ENCODE data around the gene BARD1. TPM values are rescaled to one million over a fixed set of nuclear protein-coding genes. Genes with fewer than 3 reads are reported as not detected.

The BARD1 gene
- total RNA-seq, 2 donors from 2014 or later = 22.7 to 35.9 TPM

DNA sequence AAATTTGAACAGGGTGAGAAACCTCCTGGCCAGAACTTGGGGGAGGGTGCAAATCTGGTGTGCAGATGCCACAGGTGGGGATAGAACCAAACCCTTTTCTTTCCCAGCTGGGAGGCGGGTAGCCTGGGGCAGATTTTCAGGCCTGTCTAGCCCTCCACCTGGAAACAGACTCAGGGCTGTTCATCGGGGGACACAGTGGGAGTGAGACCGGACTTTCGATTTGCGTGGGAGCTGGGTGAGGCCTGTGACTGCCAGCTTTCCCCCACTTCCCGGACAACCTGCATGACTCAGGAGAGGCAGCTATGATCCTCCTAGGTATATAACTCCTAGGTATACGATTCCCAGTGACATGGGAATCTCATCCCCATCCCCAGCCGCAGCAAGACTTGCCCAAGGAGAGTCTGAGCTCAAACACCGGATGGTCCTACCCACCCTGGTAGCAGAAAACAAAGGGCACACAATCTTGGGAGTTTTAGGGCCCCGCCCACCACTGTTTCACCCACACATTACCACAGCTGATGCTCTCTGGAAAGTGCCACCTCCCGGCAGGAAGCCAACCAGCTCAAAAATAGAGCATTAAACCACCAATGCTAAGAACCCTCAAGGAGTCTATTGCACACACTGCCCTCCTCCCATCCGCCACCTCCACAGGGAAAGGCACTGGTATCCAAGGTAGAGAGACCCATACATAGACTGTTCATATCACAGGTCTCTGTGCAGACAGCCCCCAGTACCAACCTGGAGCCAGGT lies 92.5 kb downstream of the BARD1 start:
- peaks cover 22% of the 10 kb centered on the region for H3K9me3 Mint-ChIP-seq
- Histone ChIP-seq H3K27ac (ENCODE audit: low read depth, low read length) (no peak overlapping the region), H3K9ac (ENCODE audit: extremely low read depth, low read length, poor library complexity, severe bottlenecking) (no peak overlapping the region), H3K4me1 (ENCODE audit: control insufficient read depth, insufficient read depth, low read length) (no peaks in the 10 kb centered on the region), H3K36me3 (ENCODE audit: control insufficient read depth, insufficient read depth, low read length) (peaks cover 13% of the 10 kb centered on the region), H3K9me3 (ENCODE audit: control insufficient read depth, low read length) (peaks cover 12% of the 10 kb centered on the region), H3K27me3 (ENCODE audit: control insufficient read depth, insufficient read depth, low read length, poor library complexity, severe bottlenecking) (no peaks in the 10 kb centered on the region), H3K4me3 (ENCODE audit: low read length) (no peak overlapping the region)
- no peak overlapping the region for H3K27ac Mint-ChIP-seq
- H3K27me3 Mint-ChIP-seq (ENCODE audit: insufficient read depth) = no peaks in the 10 kb centered on the region
- WGBS, 2 experiments (ENCODE audit: insufficient coverage in 1 of 2, insufficient read length in 1 of 2) = 95 to 97% methylated on average over 4 to 12 of the region's 12 CpGs
- H3K4me3 Mint-ChIP-seq = no peak overlapping the region
- TF ChIP-seq, protein P1, sequence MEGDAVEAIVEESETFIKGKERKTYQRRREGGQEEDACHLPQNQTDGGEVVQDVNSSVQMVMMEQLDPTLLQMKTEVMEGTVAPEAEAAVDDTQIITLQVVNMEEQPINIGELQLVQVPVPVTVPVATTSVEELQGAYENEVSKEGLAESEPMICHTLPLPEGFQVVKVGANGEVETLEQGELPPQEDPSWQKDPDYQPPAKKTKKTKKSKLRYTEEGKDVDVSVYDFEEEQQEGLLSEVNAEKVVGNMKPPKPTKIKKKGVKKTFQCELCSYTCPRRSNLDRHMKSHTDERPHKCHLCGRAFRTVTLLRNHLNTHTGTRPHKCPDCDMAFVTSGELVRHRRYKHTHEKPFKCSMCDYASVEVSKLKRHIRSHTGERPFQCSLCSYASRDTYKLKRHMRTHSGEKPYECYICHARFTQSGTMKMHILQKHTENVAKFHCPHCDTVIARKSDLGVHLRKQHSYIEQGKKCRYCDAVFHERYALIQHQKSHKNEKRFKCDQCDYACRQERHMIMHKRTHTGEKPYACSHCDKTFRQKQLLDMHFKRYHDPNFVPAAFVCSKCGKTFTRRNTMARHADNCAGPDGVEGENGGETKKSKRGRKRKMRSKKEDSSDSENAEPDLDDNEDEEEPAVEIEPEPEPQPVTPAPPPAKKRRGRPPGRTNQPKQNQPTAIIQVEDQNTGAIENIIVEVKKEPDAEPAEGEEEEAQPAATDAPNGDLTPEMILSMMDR (conservative IDR thresholded peaks at IDR 0.05) = no peak
- DNase-seq = no peak
- H3K36me3 Mint-ChIP-seq (ENCODE audit: low read depth) = peaks cover 39% of the 10 kb centered on the region
- H3K4me1 Mint-ChIP-seq = peaks cover 4% of the 10 kb centered on the region

DNA sequence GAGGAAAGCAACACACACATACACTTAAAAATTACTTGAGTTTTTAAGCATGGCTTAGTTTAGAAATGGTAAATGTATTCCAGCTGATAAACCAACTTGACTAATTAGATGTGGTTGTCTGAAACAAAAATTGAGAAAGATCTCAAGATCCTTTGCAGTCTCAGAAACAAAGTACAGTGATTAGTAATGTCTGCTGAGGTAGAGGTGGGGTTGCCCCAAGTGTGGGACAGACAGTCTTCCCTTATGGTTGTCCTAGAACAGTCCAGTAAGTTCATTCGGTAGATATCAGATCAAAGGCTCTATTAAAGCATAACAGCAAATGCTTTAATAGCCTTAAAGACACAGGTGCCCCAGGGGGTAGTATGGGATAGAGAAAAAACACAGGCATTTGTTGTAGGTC lies 94.5 kb downstream of the BARD1 start:
- H3K4me1 Mint-ChIP-seq = peaks cover 4% of the 10 kb centered on the region
- H3K4me3 Mint-ChIP-seq = no peak overlapping the region
- WGBS, 2 experiments (ENCODE audit: insufficient coverage in 1 of 2, insufficient read length in 1 of 2) = 0% methylated on average over 1 of the region's 1 CpG; no CpG with 5 or more reads in 1 of the 2 experiments
- no peaks in the 10 kb centered on the region for H3K27me3 ChIP-seq (ENCODE audit: control insufficient read depth, insufficient read depth, low read length, poor library complexity, severe bottlenecking)
- H3K36me3 ChIP-seq (ENCODE audit: control insufficient read depth, insufficient read depth, low read length) = peaks cover 13% of the 10 kb centered on the region
- H3K9me3 Mint-ChIP-seq = peaks cover 14% of the 10 kb centered on the region
- H3K27ac ChIP-seq (ENCODE audit: low read depth, low read length) = no peak overlapping the region
- H3K36me3 Mint-ChIP-seq (ENCODE audit: low read depth) = peaks cover 29% of the 10 kb centered on the region
- no peak overlapping the region for H3K4me3 ChIP-seq (ENCODE audit: low read length)
- H3K27me3 Mint-ChIP-seq (ENCODE audit: insufficient read depth) = no peaks in the 10 kb centered on the region
- no peak for DNase-seq
- H3K9ac ChIP-seq (ENCODE audit: extremely low read depth, low read length, poor library complexity, severe bottlenecking) = no peak overlapping the region
- TF ChIP-seq, protein P1 (conservative IDR thresholded peaks at IDR 0.05) = no peak
- H3K27ac Mint-ChIP-seq = no peak overlapping the region
- H3K4me1 ChIP-seq (ENCODE audit: control insufficient read depth, insufficient read depth, low read length) = no peaks in the 10 kb centered on the region
- peaks cover 8% of the 10 kb centered on the region for H3K9me3 ChIP-seq (ENCODE audit: control insufficient read depth, low read length)

DNA sequence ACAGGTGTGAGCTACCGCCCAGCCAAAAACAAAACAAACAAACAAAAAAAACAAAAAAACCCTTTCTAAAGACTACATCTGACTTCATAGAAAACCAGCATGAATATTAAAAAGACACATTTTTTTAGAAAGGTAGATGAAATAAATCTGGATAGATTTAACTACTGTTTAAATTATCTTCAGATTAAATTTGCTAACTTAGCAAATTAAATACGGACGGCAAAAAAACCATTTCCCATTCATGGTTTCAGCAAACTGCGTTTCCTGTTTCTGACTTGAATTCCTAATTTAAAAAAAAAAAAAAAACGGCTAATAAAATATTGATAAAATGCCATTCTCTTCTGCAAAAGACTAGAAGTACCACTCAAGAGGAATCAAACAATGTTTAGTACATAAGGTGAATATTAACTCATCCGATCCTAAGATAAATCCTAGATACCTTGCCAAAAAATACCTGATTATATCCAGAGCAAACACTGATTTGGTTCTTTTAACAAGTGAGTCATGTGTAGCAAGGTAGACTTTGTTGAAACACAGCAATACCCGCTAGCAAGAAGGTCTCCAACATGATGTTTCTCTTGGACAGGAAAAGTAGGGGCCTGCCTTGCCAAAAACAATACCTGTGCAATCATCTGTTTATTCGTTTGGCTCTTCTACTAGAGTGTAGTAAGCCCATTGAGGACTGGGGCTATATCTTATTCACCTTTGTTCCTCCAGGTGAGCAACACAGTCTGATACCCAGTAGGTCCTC lies 96.2 kb downstream of the BARD1 start:
- Histone ChIP-seq H3K27ac (ENCODE audit: low read depth, low read length) (no peak overlapping the region), H3K36me3 (ENCODE audit: control insufficient read depth, insufficient read depth, low read length) (peaks cover 12% of the 10 kb centered on the region), H3K9me3 (ENCODE audit: control insufficient read depth, low read length) (peaks cover 5% of the 10 kb centered on the region), H3K9ac (ENCODE audit: extremely low read depth, low read length, poor library complexity, severe bottlenecking) (no peak overlapping the region), H3K4me1 (ENCODE audit: control insufficient read depth, insufficient read depth, low read length) (no peaks in the 10 kb centered on the region), H3K27me3 (ENCODE audit: control insufficient read depth, insufficient read depth, low read length, poor library complexity, severe bottlenecking) (no peaks in the 10 kb centered on the region), H3K4me3 (ENCODE audit: low read length) (no peak overlapping the region)
- Mint-ChIP-seq H3K9me3 (peaks cover 8% of the 10 kb centered on the region), H3K27ac (no peak overlapping the region), H3K36me3 (ENCODE audit: low read depth) (peaks cover 20% of the 10 kb centered on the region), H3K4me3 (no peak overlapping the region), H3K27me3 (ENCODE audit: insufficient read depth) (no peaks in the 10 kb centered on the region), H3K4me1 (no peaks in the 10 kb centered on the region)
- TF ChIP-seq, protein P1 (conservative IDR thresholded peaks at IDR 0.05) = no peak
- 81 to 100% methylated on average over 2 to 8 of the region's 8 CpGs for WGBS, 2 experiments (ENCODE audit: insufficient coverage in 1 of 2, insufficient read length in 1 of 2)
- no peak for DNase-seq
